ENCODE data around the gene RYK.

DNA sequence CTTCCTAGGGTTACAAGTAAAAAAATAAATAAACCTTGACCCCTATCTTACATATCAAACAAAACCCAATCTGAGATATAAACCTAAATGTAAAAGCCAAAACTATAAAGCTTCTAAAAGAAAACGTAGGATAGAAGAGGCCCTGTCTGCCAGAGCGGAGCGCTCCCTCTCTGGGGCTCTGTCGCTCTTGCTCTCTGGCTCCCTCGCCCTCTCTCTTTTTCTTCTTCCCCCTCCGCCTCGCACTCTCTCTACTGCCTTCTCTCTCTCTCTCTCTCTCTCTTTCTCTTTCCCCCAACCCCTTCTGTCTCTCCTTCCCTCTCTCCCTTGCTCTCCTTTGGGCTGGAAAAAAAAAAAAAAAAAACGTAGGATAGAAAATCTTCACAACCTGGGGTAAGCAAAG, 21.6 kb downstream of the RYK start:
- TF ChIP-seq, protein P1, sequence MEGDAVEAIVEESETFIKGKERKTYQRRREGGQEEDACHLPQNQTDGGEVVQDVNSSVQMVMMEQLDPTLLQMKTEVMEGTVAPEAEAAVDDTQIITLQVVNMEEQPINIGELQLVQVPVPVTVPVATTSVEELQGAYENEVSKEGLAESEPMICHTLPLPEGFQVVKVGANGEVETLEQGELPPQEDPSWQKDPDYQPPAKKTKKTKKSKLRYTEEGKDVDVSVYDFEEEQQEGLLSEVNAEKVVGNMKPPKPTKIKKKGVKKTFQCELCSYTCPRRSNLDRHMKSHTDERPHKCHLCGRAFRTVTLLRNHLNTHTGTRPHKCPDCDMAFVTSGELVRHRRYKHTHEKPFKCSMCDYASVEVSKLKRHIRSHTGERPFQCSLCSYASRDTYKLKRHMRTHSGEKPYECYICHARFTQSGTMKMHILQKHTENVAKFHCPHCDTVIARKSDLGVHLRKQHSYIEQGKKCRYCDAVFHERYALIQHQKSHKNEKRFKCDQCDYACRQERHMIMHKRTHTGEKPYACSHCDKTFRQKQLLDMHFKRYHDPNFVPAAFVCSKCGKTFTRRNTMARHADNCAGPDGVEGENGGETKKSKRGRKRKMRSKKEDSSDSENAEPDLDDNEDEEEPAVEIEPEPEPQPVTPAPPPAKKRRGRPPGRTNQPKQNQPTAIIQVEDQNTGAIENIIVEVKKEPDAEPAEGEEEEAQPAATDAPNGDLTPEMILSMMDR (IDR thresholded peaks at IDR 0.05; ENCODE audit: extremely low read depth in 1 of 2, insufficient read depth in 1 of 2, low read depth in 1 of 2, low read length in 2 of 2): no peak
- TF ChIP-seq MYC (IDR thresholded peaks at IDR 0.05; ENCODE audit: low read depth, low read length): no peak

Measured in endothelial cell of umbilical vein (primary cell).